ENCODE results near the gene POU2F3. TPM values are rescaled to one million over a fixed set of nuclear protein-coding genes. Genes with fewer than 3 reads are reported as not detected.

POU2F3 gene
- total and polyA plus RNA-seq, 2 of the 8 experiments (the other 6 are each of a cell fraction or from before 2014, with no cell fraction given): 1.0 to 2.1 TPM

- peak; percentile 90 for FAIRE-seq
- no peaks in the 10 kb centered on the region for H3K9me3 ChIP-seq (ENCODE audit: insufficient read depth in 2 of 2, low read depth in 1 of 2, low read length in 1 of 2)
- no peak overlapping the region for H2AK5ac ChIP-seq (ENCODE audit: low read depth, low read length)
- TF ChIP-seq CREB1 (IDR thresholded peaks at IDR 0.05): peak; percentile 80; the same call in 1 of the 2 replicates
- no peak for TF ChIP-seq SRF (IDR thresholded peaks at IDR 0.05; ENCODE audit: low read depth, low read length)
- no peak for TF ChIP-seq RBBP5 (IDR thresholded peaks at IDR 0.05; ENCODE audit: borderline replicate concordance, low read depth, low read length)
- 0 out of 2 replicates have a peak, but pooled peaks have one; percentile 19 for TF ChIP-seq RXRA (IDR thresholded peaks at IDR 0.05; ENCODE audit: insufficient read depth, low read depth, low read length)
- TF ChIP-seq EP300 (IDR thresholded peaks at IDR 0.05; ENCODE audit: borderline replicate concordance in 1 of 2, low read depth in 2 of 2, low read length in 2 of 2): no peak
- TF ChIP-seq MAX (IDR thresholded peaks at IDR 0.05): no peak
- no peak for TF ChIP-seq POLR2A (IDR thresholded peaks at IDR 0.05; ENCODE audit: control extremely low read depth in 1 of 2, low read depth in 2 of 2, low read length in 2 of 2)
- TF ChIP-seq ATF3 (IDR thresholded peaks at IDR 0.05; ENCODE audit: insufficient read depth, low read depth, low read length): 0 out of 2 replicates have a peak, but pooled peaks have one; percentile 41
- no peak for TF ChIP-seq SP1 (IDR thresholded peaks at IDR 0.05; ENCODE audit: low read depth, low read length)
Measured at GRCh38 chr11:120303004-120303637, 63.2 kb downstream of the POU2F3 start.

More at GRCh38 chr11:120303004-120303637, 63.2 kb downstream of the POU2F3 start:
- no peak overlapping the region for H2BK15ac ChIP-seq (ENCODE audit: low read length)
- peak; percentile 64 to 87 for DNase-seq (ENCODE audit: low read depth in 1 of 2, low spot score in 2 of 2)
- no peak overlapping the region for H2BK12ac ChIP-seq (ENCODE audit: low read depth, low read length)
- H4K20me1 ChIP-seq (replicated peaks in 1 of 2; ENCODE audit: control insufficient read depth in 1 of 2, insufficient read depth in 2 of 2, low read length in 2 of 2): no peaks in the 10 kb centered on the region
- 19% methylated on average over 3 of the region's 3 CpGs; no CpG with 5 or more reads in 1 of the 2 experiments for WGBS, 2 experiments (ENCODE audit: extremely low coverage in 1 of 2, insufficient coverage in 1 of 2, insufficient read length in 1 of 2, insufficient replicate concordance in 2 of 2, low coverage in 1 of 2, low lambda C conversion rate in 2 of 2, missing lambda C conversion rate in 1 of 2)
- H3K27me3 ChIP-seq (replicated peaks in 1 of 4; ENCODE audit: control insufficient read depth in 3 of 4, extremely low read depth in 1 of 4, insufficient read depth in 3 of 4, low read length in 3 of 4): peaks cover 0 to 4% (median 0%) of the 10 kb centered on the region in 4 experiments; a peak in 2 of 7 replicates
- no peaks in the 10 kb centered on the region for H3K23me2 ChIP-seq (ENCODE audit: low read depth, low read length)
- H3K23ac ChIP-seq (ENCODE audit: insufficient read length): no peak overlapping the region
- no peak overlapping the region for H4K91ac ChIP-seq (replicated peaks; ENCODE audit: insufficient read length, low read length)
- H2AFZ ChIP-seq (ENCODE audit: low read length): no peak overlapping the region
- H2BK120ac ChIP-seq (replicated peaks; ENCODE audit: low read depth, low read length): no peak overlapping the region
- CTCF ChIA-PET (ENCODE audit: partially characterized antibody): interaction anchor here (0.6 to 31.5 kb wide), 43 partner anchors 9 to 765 kb away, joined by 3 to 1412 read pairs (median 5); partner anchors contain the start of gene POU2F3
- H4K5ac ChIP-seq (ENCODE audit: insufficient read length, low read depth, low read length): no peak overlapping the region
- no peaks in the 10 kb centered on the region for H3K79me2 ChIP-seq (ENCODE audit: control insufficient read depth in 1 of 2, insufficient read depth in 2 of 2, low read length in 2 of 2)
- no peak overlapping the region for H3K4me3 ChIP-seq (ENCODE audit: extremely low read depth in 1 of 4, insufficient read depth in 2 of 4, low read depth in 3 of 4, low read length in 4 of 4)
- no peaks in the 10 kb centered on the region for H3K36me3 ChIP-seq (ENCODE audit: control insufficient read depth in 2 of 4, insufficient read depth in 4 of 4, low read length in 3 of 4)
- H3K27ac ChIP-seq (ENCODE audit: low read depth, low read length): no peak overlapping the region
- POLR2A ChIA-PET (ENCODE audit: partially characterized antibody): interaction anchor here (0.9 to 8.8 kb wide), 3 partner anchors 63 to 91 kb away, joined by 4 to 69 read pairs (median 4); partner anchors contain the start of gene POU2F3
- H3K4me1 ChIP-seq (replicated peaks in 1 of 4; ENCODE audit: control insufficient read depth in 3 of 4, insufficient read depth in 4 of 4, low read length in 3 of 4): peaks cover 0 to 14% (median 8%) of the 10 kb centered on the region in 4 experiments; a peak in 6 of 7 replicates
- H3K56ac ChIP-seq (replicated peaks; ENCODE audit: insufficient read length, low read depth, low read length): no peak overlapping the region
- no peak overlapping the region for H3K4me2 ChIP-seq (ENCODE audit: insufficient read depth in 1 of 2, low read depth in 2 of 2, low read length in 2 of 2)
- H2BK5ac ChIP-seq (ENCODE audit: low read depth, low read length): no peak overlapping the region
- no peak overlapping the region for H4K8ac ChIP-seq (ENCODE audit: extremely low read depth, insufficient read depth, low read length)
- H3K14ac ChIP-seq (ENCODE audit: insufficient read length): no peak overlapping the region
- no peak overlapping the region for H2BK20ac ChIP-seq (ENCODE audit: low read length)
- H3K79me1 ChIP-seq (ENCODE audit: low read depth, low read length): no peaks in the 10 kb centered on the region
- no peak overlapping the region for H3K18ac ChIP-seq (ENCODE audit: extremely low read depth, low read length)
- no peak overlapping the region for H3K4ac ChIP-seq (replicated peaks; ENCODE audit: insufficient read length, low read depth, low read length)
- no peak overlapping the region for H3K9ac ChIP-seq (replicated peaks in 1 of 4; ENCODE audit: extremely low read depth in 1 of 4, low read depth in 3 of 4, low read length in 3 of 4)
